Testis (tissue), 3 donors: ENCODE results near the gene LZTS3. TPM values are rescaled to one million over a fixed set of nuclear protein-coding genes. Genes with fewer than 3 reads are reported as not detected.
A peak's percentile ranks its signal among the peaks of the same experiment; 100 is the strongest.
"Not testable (repeated sequence)": the region's sequence is repeated elsewhere in the genome, so short reads cannot be mapped to it uniquely, and the experiment has no call there.

Experiments used
- DNase-seq: peaks from one replicate; pipeline ENCODE4 v3.0.0-alpha.2; 2019
- H3K27ac ChIP-seq, 2 donors: fragments of 200-600 bp; sonication (generic); one replicate each; pipeline ENCODE4 v1.5.1; 2019
- H3K27me3 ChIP-seq: fragments of 200-600 bp; sonication (generic); one replicate; pipeline ENCODE4 v1.5.1; 2019
- H3K36me3 ChIP-seq: fragments of 200-600 bp; sonication (generic); one replicate; pipeline ENCODE4 v1.5.1; 2017; ENCODE audit warnings: low read depth; ENCODE audit errors: missing control alignments
- H3K4me1 ChIP-seq: fragments of 200-600 bp; sonication (generic); one replicate; pipeline ENCODE4 v1.5.1; 2019
- H3K4me3 ChIP-seq, 2 donors: fragments of 200-600 bp; sonication (generic); one replicate each; pipeline ENCODE4 v1.5.1; 2017 to 2019
- H3K9me3 ChIP-seq: fragments of 200-600 bp; sonication (generic); one replicate; pipeline ENCODE4 v1.5.1; 2017
- CTCF ChIP-seq, 3 experiments: fragments of 450-650 bp in 2 of 3; fragments of 200-600 bp in 1 of 3; sonication (generic) in 1 of 3; IDR thresholded peaks; one replicate each; pipeline ENCODE4 v1.5.1; 2016 to 2019; ENCODE audit warnings: antibody characterized with exemption in 3 of 3, mild to moderate bottlenecking in 2 of 3, moderate library complexity in 1 of 3
- POLR2A ChIP-seq: fragments of 450-650 bp; IDR thresholded peaks from one replicate; pipeline ENCODE4 v1.6.1; 2017; ENCODE audit warnings: antibody characterized with exemption, mild to moderate bottlenecking, moderate library complexity
- WGBS, 2 donors: methylation state at CpG; one replicate each; pipeline ENCODE4 v1.1.5; 2018; 5-methylcytosine and 5-hydroxymethylcytosine counted together
- intact Hi-C: fragments of 100-400 bp; cut with DNase I; formaldehyde crosslinking; loops from one replicate; pipeline ENCODE4 v1.15.1; 2023; ENCODE audit warnings: low total_unique reads
- polyA plus RNA-seq: library from polyadenylated mRNA; stranded (reverse); fragments of 350-450 nt; fragmentation: Illumina TruSeq; extraction: RNeasy Lipid Tissue Mini Kit (QIAGEN cat#74804); gene quantifications from one replicate; pipeline ENCODE4 v1.2.3, GENCODE V29; 2014; ENCODE audit warnings: low read depth, low replicate concordance; ENCODE audit not compliant: insufficient read depth
- total RNA-seq, 2 donors: library from RNA; depleted of rRNA; stranded (reverse); fragments of >200 nt; gene quantifications; one replicate each; pipeline ENCODE4 v1.2.3, GENCODE V29; 2016

LZTS3 gene
- total and polyA plus RNA-seq, 3 donors from 2014 or later = 7.2 to 16.8 (median 13.9) TPM

- Histone ChIP-seq H3K27ac (no peak overlapping the region), H3K4me1 (peaks cover 22% of the 10 kb centered on the region), H3K9me3 (no peaks in the 10 kb centered on the region), H3K36me3 (no peaks in the 10 kb centered on the region), H3K4me3 (peak overlapping the region; percentile 87 to 98), H3K27me3 (no peaks in the 10 kb centered on the region)
- DNase-seq = no peak
- intact Hi-C loops = no loop called here
- no peak for TF ChIP-seq POLR2A
- TF ChIP-seq CTCF (IDR thresholded peaks at IDR 0.05) = no peak
- 88 to 89% methylated on average over 6 of the region's 6 CpGs for WGBS, 2 donors
Measured at GRCh38 chr20:3160418-3160817, 12.9 kb downstream of the LZTS3 start.

GRCh38 chr20:3158968-3159431, 14.3 kb downstream of the LZTS3 start:
- intact Hi-C loops = no loop called here
- DNase-seq = no peak

GRCh38 chr20:3157817-3158216, 15.5 kb downstream of the LZTS3 start:
- TF ChIP-seq POLR2A (no peak), CTCF (IDR thresholded peaks at IDR 0.05) (no peak)
- Histone ChIP-seq H3K36me3 (no peaks in the 10 kb centered on the region), H3K4me1 (peaks cover 22% of the 10 kb centered on the region), H3K4me3 (no peak overlapping the region), H3K27me3 (no peaks in the 10 kb centered on the region), H3K27ac (no peak overlapping the region), H3K9me3 (no peaks in the 10 kb centered on the region)
- no peak for DNase-seq
- intact Hi-C loops = no loop called here
- WGBS, 2 donors = 55 to 61% methylated on average over 11 of the region's 11 CpGs

More at GRCh38 chr20:3158968-3159431, 14.3 kb downstream of the LZTS3 start:
- TF ChIP-seq CTCF (IDR thresholded peaks at IDR 0.05) (no peak), POLR2A (no peak)
- Histone ChIP-seq H3K36me3 (no peaks in the 10 kb centered on the region), H3K27me3 (no peaks in the 10 kb centered on the region), H3K4me3 (peak overlapping the region; percentile 87 to 98), H3K4me1 (peaks cover 22% of the 10 kb centered on the region), H3K9me3 (no peaks in the 10 kb centered on the region), H3K27ac (peak overlapping the region; percentile 76 to 82)
- 1 to 2% methylated on average over 10 of the region's 10 CpGs for WGBS, 2 donors

GRCh38 chr20:3156811-3157619, 16.3 kb downstream of the LZTS3 start:
- TF ChIP-seq CTCF (IDR thresholded peaks at IDR 0.05) (no peak), POLR2A (no peak)
- no peaks in the 10 kb centered on the region for H3K27me3 ChIP-seq
- no peaks in the 10 kb centered on the region for H3K9me3 ChIP-seq
- no peaks in the 10 kb centered on the region for H3K36me3 ChIP-seq
- no peak overlapping the region for H3K4me3 ChIP-seq
- intact Hi-C loops = no loop called here
- 68 to 74% methylated on average over 8 of the region's 8 CpGs for WGBS, 2 donors
- no peak overlapping the region for H3K27ac ChIP-seq
- DNase-seq = no peak
- peaks cover 22% of the 10 kb centered on the region for H3K4me1 ChIP-seq

- DNase-seq, H3K4me3 ChIP-seq, H3K9me3 ChIP-seq, H3K27me3 ChIP-seq, H3K27ac ChIP-seq, intact Hi-C loops, H3K36me3 ChIP-seq: not testable (repeated sequence)
- H3K4me1 ChIP-seq = peaks cover 11% of the 10 kb centered on the region
- 87 to 91% methylated on average over 10 of the region's 10 CpGs for WGBS, 2 donors
Measured at GRCh38 chr20:3152057-3152644, 21.2 kb downstream of the LZTS3 start.
